B cell (primary cell): ENCODE measurements around the gene PDS5A. TPM values are rescaled to one million over a fixed set of nuclear protein-coding genes. Genes with fewer than 3 reads are reported as not detected.

ENCODE experiments used
- ATAC-seq: fragments of 200-7000 bp; cut with Tn5 transposase; one replicate; pipeline ENCODE4 v1.10.0; 2021; ENCODE audit warnings: low read depth, mild to moderate bottlenecking, moderate number of reproducible peaks, moderate library complexity
- CTCF ChIA-PET: fragments of 350-600 bp; sonication (Branson Sonifier 250); formaldehyde crosslinking; loops from one replicate; lab custom pipeline; 2021; ENCODE audit warnings: antibody characterized with exemption, inconsistent platforms; lab: Charles Lee
- POLR2A ChIA-PET: fragments of 350-600 bp; sonication (Branson Sonifier 250); formaldehyde crosslinking; loops from one replicate; lab custom pipeline; 2021; ENCODE audit warnings: antibody characterized with exemption; lab: Charles Lee
- DNase-seq: peaks from one replicate; pipeline ENCODE4 v3.0.0; 2013
- H2AFZ ChIP-seq: 2 replicates; pipeline ENCODE4 v1.6.1; 2012; ENCODE audit warnings: mild to moderate bottlenecking, low read depth, low read length; ENCODE audit not compliant: insufficient read depth, poor library complexity, severe bottlenecking
- H3K27ac ChIP-seq, 2 donors: 1 replicate in 1 of 2; 2 replicates in 1 of 2; pipeline ENCODE4 v1.5.1; 2012 to 2013; ENCODE audit warnings: low read length in 2 of 2, mild to moderate bottlenecking in 2 of 2, moderate library complexity in 1 of 2
- H3K27me3 ChIP-seq, 4 experiments: fragments of 200-600 bp in 1 of 4; sonication (generic) in 1 of 4; replicated peaks in 1 of 4; 1 replicate in 2 of 4; 2 replicates in 2 of 4; pipeline versions ENCODE4 v1.6.1 to v1.7.0; 2013 to 2016; ENCODE audit warnings: low read length in 3 of 4, mild to moderate bottlenecking in 2 of 4, mixed read lengths in 1 of 4, moderate library complexity in 1 of 4; ENCODE audit not compliant: insufficient read depth in 4 of 4, control insufficient read depth in 3 of 4; ENCODE audit errors: control extremely low read depth in 1 of 4
- H3K36me3 ChIP-seq, 2 experiments: replicated peaks in 1 of 2; 1 replicate in 1 of 2; 2 replicates in 1 of 2; pipeline versions ENCODE4 v1.6.1 to v1.7.1; 2013; ENCODE audit warnings: low read length in 1 of 2; ENCODE audit not compliant: insufficient read depth in 2 of 2, control insufficient read depth in 1 of 2; ENCODE audit errors: control extremely low read depth in 1 of 2, extremely low read depth in 1 of 2
- H3K4me1 ChIP-seq, 2 donors: fragments of 200-600 bp in 1 of 2; sonication (generic) in 1 of 2; 1 replicate in 1 of 2; 2 replicates in 1 of 2; pipeline versions ENCODE4 v1.5.1 to v1.6.1; 2013 to 2017; ENCODE audit warnings: low read length in 2 of 2; ENCODE audit not compliant: control insufficient read depth in 2 of 2, insufficient read depth in 2 of 2
- H3K4me2 ChIP-seq: replicated peaks from 2 replicates; pipeline ENCODE3; 2012; ENCODE audit warnings: mild to moderate bottlenecking, low read depth, low read length; ENCODE audit not compliant: poor library complexity, severe bottlenecking
- H3K4me3 ChIP-seq, 5 experiments: fragments of 200-600 bp in 1 of 5; sonication (generic) in 1 of 5; 1 replicate in 3 of 5; 2 replicates in 2 of 5; pipeline versions ENCODE4 v1.5.1 to v1.7.0; 2011 to 2016; ENCODE audit warnings: low read length in 4 of 5, mild to moderate bottlenecking in 4 of 5, low read depth in 2 of 5, control low read depth in 1 of 5, moderate library complexity in 1 of 5; ENCODE audit not compliant: insufficient read depth in 1 of 5; ENCODE audit errors: control extremely low read depth in 1 of 5, extremely low read depth in 1 of 5
- H3K79me2 ChIP-seq: fragments of 200-600 bp; sonication (generic); one replicate; pipeline ENCODE4 v1.6.0; 2016; ENCODE audit warnings: low read length; ENCODE audit not compliant: control insufficient read depth, insufficient read depth
- H3K9ac ChIP-seq: fragments of 200-600 bp; sonication (generic); 2 replicates; pipeline ENCODE4 v1.6.1; 2017; ENCODE audit warnings: mild to moderate bottlenecking, low read length, moderate library complexity
- H3K9me3 ChIP-seq, 3 donors: one replicate each; pipeline versions ENCODE4 v1.6.1 to v1.7.1; 2013; ENCODE audit warnings: low read length in 2 of 3; ENCODE audit not compliant: control insufficient read depth in 2 of 3, insufficient read depth in 1 of 3; ENCODE audit errors: control extremely low read depth in 1 of 3
- H4K20me1 ChIP-seq: 2 replicates; pipeline ENCODE4 v1.6.0; 2012; ENCODE audit warnings: mild to moderate bottlenecking, low read length; ENCODE audit not compliant: insufficient read depth, control insufficient read depth, poor library complexity, severe bottlenecking
- H3K27ac Mint-ChIP-seq: one replicate; pipeline ENCODE4 v1.8.0; 2021; ENCODE audit warnings: mixed read lengths
- H3K27me3 Mint-ChIP-seq: one replicate; pipeline ENCODE4 v1.8.0; 2021; ENCODE audit warnings: mixed read lengths
- H3K4me1 Mint-ChIP-seq: one replicate; pipeline ENCODE4 v1.8.0; 2021; ENCODE audit warnings: mixed read lengths
- H3K4me3 Mint-ChIP-seq: one replicate; pipeline ENCODE4 v1.8.0; 2021; ENCODE audit warnings: mixed read lengths
- H3K9me3 Mint-ChIP-seq: one replicate; pipeline ENCODE4 v1.8.0; 2022; ENCODE audit warnings: mixed read lengths; ENCODE audit not compliant: insufficient read depth
- EZH2 ChIP-seq: IDR thresholded peaks from 2 replicates; pipeline ENCODE4 v1.6.1; 2012; ENCODE audit warnings: borderline replicate concordance, low read depth, mild to moderate bottlenecking, moderate library complexity, low read length; ENCODE audit not compliant: insufficient read depth, poor library complexity, severe bottlenecking
- WGBS: methylation state at CpG from one replicate; pipeline ENCODE4 v1.1.5; 2013; ENCODE audit warnings: missing lambda C conversion rate; ENCODE audit not compliant: insufficient coverage; 5-methylcytosine and 5-hydroxymethylcytosine counted together
- intact Hi-C: fragments of 100-400 bp; cut with micrococcal nuclease; formaldehyde crosslinking; loops from one replicate; pipeline ENCODE4 v1.10.0; 2022
- polyA plus RNA-seq: library from polyadenylated mRNA; depleted of rRNA; stranded (reverse); fragments of >200 nt; gene quantifications from 2 replicates; pipeline ENCODE4 v1.2.3, GENCODE V29; 2012
- total RNA-seq, 2 donors: library from RNA; stranded (reverse); fragments of 120-200 nt in 1 of 2; gene quantifications; 1 replicate in 1 of 2; 2 replicates in 1 of 2; pipeline versions ENCODE4 v1.2.3 to v1.2.4, GENCODE V29; 2013 to 2022
- TF ChIP-seq, protein P1 (sequence below): fragments of 200-600 bp; IDR thresholded peaks from one replicate; pipeline ENCODE4 v1.8.0; 2022; ENCODE audit warnings: antibody characterized with exemption, mild to moderate bottlenecking

PDS5A gene
- total and polyA plus RNA-seq, 2 donors (not counting 1 experiment from before 2014, with no cell fraction given), result 19.4 to 111 TPM

DNA sequence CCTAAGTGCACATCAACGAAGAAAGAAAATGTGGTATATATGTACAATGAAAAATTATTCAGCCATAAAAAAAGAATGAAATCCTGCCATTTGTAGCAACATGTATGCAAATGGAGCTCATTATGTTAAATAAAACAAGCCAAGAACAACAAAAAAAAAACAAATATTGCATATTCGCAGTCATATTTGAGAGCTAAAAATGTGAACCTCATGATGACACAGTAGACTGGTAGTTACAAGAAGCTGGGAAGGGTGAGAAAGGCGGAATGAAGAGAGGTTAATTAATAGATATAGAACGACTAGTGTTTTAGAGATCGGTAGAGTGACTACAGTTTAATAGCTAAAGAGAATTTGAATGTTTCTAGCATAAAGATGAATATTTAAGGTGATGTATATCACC lies 89.2 kb downstream of the PDS5A start:
- Histone ChIP-seq H3K4me3 (no peak overlapping the region), H3K9ac (no peak overlapping the region), H2AFZ (no peak overlapping the region), H3K4me2 (no peak overlapping the region), H3K36me3 (peaks cover 3 to 48% of the 10 kb centered on the region in 2 experiments), H3K27me3 (no peaks in the 10 kb centered on the region), H3K27ac (no peak overlapping the region), H3K4me1 (peaks cover 5% of the 10 kb centered on the region in 2 donors), H3K9me3 (no peaks in the 10 kb centered on the region), H3K79me2 (peaks cover 12% of the 10 kb centered on the region), H4K20me1 (no peaks in the 10 kb centered on the region)
- H3K27ac Mint-ChIP-seq, result no peak overlapping the region
- intact Hi-C loops, result loop anchor here (5.0 kb wide), 1 partner anchor 89 kb away; the partner anchor contains the start of gene PDS5A
- H3K4me3 Mint-ChIP-seq, result no peak overlapping the region
- POLR2A ChIA-PET, result no interaction called here
- no peaks in the 10 kb centered on the region for H3K9me3 Mint-ChIP-seq
- WGBS, result 98% methylated on average over 3 of the region's 5 CpGs
- ATAC-seq (no peak), DNase-seq (no peak)
- CTCF ChIA-PET, result no interaction called here
- H3K4me1 Mint-ChIP-seq, result peaks cover 9% of the 10 kb centered on the region
- no peaks in the 10 kb centered on the region for H3K27me3 Mint-ChIP-seq
- no peak for TF ChIP-seq EZH2

DNA sequence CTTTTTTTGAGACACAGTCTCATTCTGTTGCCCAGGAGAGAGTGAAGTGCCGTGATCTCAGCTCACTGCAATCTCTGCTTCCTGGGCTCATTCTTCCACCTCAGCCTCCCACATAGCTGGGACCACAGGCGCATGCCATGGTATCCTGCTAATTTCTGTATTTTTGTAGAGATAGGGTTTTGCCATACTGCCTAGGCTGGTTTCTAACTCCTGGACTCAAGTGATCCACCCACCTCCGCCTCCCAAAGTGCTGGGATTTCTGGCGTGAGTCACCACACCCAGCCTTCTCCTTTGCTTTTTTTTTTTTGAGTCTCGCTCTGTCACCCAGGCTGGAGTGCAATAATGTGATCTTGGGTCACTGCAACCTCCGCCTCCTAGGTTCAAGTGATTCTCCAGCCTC lies 94.1 kb downstream of the PDS5A start:
- Histone ChIP-seq H3K36me3 (peaks cover 13 to 59% of the 10 kb centered on the region in 2 experiments), H3K4me3 (no peak overlapping the region), H3K9ac (no peak overlapping the region), H2AFZ (no peak overlapping the region), H3K27me3 (no peaks in the 10 kb centered on the region), H3K4me2 (no peak overlapping the region), H4K20me1 (no peaks in the 10 kb centered on the region), H3K4me1 (no peaks in the 10 kb centered on the region), H3K79me2 (peaks cover 12% of the 10 kb centered on the region), H3K9me3 (no peaks in the 10 kb centered on the region), H3K27ac (no peak overlapping the region)
- Mint-ChIP-seq H3K9me3 (no peaks in the 10 kb centered on the region), H3K27me3 (no peaks in the 10 kb centered on the region), H3K4me1 (peaks cover 3% of the 10 kb centered on the region), H3K27ac (no peak overlapping the region), H3K4me3 (no peak overlapping the region)
- 100% methylated on average over 4 of the region's 6 CpGs for WGBS
- ChIA-PET CTCF (no interaction called here), POLR2A (interaction anchor here (0.6 kb wide), 1 partner anchor 20 kb away, joined by 4 read pairs; no protein-coding TSS in a partner anchor)
- intact Hi-C loops, result no loop called here
- no peak for TF ChIP-seq EZH2
- TF ChIP-seq, protein P1, sequence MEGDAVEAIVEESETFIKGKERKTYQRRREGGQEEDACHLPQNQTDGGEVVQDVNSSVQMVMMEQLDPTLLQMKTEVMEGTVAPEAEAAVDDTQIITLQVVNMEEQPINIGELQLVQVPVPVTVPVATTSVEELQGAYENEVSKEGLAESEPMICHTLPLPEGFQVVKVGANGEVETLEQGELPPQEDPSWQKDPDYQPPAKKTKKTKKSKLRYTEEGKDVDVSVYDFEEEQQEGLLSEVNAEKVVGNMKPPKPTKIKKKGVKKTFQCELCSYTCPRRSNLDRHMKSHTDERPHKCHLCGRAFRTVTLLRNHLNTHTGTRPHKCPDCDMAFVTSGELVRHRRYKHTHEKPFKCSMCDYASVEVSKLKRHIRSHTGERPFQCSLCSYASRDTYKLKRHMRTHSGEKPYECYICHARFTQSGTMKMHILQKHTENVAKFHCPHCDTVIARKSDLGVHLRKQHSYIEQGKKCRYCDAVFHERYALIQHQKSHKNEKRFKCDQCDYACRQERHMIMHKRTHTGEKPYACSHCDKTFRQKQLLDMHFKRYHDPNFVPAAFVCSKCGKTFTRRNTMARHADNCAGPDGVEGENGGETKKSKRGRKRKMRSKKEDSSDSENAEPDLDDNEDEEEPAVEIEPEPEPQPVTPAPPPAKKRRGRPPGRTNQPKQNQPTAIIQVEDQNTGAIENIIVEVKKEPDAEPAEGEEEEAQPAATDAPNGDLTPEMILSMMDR, result no peak
- DNase-seq (no peak), ATAC-seq (no peak)
